GM12865 (cell line): Measurements from ENCODE around the gene MRPS2.
"Not testable (repeated sequence)": the region's sequence is repeated elsewhere in the genome, so short reads cannot be mapped to it uniquely, and the experiment has no call there.

ENCODE experiments used
- DNase-seq: peaks from one replicate; pipeline ENCODE4 v3.0.0; 2010; ENCODE audit warnings: low read depth
- H3K4me3 ChIP-seq: 2 replicates; pipeline ENCODE4 v1.5.1; 2011; ENCODE audit warnings: mild to moderate bottlenecking, low read depth, low read length, control low read depth
- TF ChIP-seq, protein P1 (sequence below): IDR thresholded peaks from 2 replicates; pipeline ENCODE4 v1.5.1; 2011; ENCODE audit warnings: low read length, control low read depth, low read depth, inconsistent platforms; ENCODE audit not compliant: insufficient read depth; ENCODE audit errors: missing control alignments

The MRPS2 gene

DNA sequence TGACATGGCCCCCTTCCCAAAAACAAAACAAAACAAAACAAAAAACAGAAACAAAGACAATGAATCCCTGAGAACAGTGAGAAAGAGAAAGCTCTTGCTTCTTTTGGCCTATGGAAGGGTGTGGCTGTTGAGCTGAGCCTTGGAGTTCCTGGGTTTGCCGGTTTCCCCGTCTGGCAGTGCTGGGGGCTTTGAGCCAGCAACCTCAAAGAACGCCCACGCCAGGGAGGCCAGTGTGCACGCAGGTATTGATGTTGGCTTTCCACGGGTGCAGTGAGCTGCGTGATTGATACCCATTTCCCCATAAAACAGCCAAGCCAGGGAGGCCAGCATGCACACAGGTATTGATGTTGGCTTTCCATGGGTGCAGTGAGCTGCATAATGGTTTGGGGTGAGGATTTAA, 12.4 kb downstream of the MRPS2 start:
- TF ChIP-seq, protein P1, sequence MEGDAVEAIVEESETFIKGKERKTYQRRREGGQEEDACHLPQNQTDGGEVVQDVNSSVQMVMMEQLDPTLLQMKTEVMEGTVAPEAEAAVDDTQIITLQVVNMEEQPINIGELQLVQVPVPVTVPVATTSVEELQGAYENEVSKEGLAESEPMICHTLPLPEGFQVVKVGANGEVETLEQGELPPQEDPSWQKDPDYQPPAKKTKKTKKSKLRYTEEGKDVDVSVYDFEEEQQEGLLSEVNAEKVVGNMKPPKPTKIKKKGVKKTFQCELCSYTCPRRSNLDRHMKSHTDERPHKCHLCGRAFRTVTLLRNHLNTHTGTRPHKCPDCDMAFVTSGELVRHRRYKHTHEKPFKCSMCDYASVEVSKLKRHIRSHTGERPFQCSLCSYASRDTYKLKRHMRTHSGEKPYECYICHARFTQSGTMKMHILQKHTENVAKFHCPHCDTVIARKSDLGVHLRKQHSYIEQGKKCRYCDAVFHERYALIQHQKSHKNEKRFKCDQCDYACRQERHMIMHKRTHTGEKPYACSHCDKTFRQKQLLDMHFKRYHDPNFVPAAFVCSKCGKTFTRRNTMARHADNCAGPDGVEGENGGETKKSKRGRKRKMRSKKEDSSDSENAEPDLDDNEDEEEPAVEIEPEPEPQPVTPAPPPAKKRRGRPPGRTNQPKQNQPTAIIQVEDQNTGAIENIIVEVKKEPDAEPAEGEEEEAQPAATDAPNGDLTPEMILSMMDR = no peak
- H3K4me3 ChIP-seq = no peak overlapping the region
- DNase-seq = no peak

DNA sequence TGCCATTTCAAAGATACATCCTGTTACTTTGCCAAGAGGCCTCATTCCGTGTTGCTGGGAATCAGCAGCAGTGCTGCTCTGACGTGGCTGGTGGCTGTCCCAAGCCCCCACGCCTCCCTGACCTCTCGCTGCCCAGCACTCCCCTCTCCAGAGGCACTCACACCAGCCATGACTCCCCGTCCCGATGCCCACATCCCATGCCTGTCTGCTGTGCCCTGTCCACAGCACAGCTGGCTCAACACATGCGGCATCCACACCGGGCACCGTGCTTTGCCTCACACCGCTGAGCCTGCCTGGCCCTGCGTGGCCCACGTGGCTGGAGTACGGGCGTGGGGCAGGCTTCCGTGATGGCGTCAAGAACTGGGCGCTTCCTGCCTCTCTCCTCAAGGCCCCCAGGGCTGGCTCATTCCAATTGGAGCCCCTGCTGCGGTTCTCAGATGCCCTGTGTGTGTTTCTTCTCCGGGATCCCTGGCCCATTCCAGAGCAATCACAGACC, 12.9 kb downstream of the MRPS2 start:
- no peak overlapping the region for H3K4me3 ChIP-seq
- DNase-seq = no peak
- TF ChIP-seq, protein P1 = no peak

DNA sequence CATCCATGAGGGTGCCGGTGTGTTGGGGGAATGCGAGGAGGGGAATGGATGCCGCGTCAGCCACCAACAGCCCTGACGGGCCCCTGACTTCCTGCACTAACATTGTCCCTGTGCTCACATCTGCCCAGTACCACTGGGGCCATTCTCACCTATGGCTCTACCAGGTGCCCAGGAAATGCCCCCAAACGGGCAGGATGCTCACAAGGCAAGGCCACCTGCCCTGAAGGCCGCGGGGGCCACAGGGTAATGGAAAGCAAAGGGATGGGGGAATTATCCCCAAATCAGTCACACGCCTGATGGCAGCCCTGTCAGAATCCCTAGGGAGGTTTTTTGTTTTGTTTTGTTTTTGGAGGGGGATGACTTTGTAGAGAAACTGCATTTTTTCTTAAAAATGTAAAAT, 13.4 kb downstream of the MRPS2 start:
- DNase-seq, H3K4me3 ChIP-seq: not testable (repeated sequence)

DNA sequence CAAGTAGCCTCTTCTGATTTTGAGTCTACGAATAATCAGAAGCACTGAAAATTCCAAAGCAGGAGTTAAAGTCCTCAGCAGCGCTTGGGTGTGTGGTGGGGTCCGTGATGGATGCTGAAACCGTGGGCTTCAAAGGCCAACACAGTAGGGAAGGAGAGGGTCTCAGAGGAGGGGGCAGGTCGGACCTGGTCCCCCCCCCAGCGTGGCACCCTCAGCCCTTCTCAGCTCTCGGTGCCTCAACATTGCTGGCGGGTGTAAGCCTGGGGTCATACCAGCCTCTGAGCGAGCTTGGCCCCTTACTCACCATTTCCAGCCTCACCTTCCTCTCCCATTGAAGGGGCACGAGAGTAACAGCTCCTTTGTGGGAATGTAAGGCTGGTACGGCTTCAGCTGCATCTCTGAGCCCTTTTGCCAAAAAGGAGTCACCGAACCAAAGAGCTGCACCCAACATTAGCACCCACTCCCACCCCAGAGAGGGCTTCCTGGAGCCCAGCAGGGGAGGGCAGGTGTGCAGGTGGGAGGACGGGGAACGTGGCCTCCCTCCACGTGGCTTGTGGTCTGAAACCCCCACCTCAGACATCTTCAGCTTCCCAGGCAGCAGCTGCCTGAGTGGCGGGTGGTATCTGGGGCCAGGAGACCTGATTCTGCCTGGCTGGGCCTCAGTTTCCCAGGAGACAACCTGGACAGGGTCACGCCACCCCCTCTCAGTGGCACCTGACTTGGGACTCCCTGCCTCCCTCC, 14.0 kb downstream of the MRPS2 start:
- DNase-seq = no peak
- TF ChIP-seq, protein P1 = no peak
- no peak overlapping the region for H3K4me3 ChIP-seq

DNA sequence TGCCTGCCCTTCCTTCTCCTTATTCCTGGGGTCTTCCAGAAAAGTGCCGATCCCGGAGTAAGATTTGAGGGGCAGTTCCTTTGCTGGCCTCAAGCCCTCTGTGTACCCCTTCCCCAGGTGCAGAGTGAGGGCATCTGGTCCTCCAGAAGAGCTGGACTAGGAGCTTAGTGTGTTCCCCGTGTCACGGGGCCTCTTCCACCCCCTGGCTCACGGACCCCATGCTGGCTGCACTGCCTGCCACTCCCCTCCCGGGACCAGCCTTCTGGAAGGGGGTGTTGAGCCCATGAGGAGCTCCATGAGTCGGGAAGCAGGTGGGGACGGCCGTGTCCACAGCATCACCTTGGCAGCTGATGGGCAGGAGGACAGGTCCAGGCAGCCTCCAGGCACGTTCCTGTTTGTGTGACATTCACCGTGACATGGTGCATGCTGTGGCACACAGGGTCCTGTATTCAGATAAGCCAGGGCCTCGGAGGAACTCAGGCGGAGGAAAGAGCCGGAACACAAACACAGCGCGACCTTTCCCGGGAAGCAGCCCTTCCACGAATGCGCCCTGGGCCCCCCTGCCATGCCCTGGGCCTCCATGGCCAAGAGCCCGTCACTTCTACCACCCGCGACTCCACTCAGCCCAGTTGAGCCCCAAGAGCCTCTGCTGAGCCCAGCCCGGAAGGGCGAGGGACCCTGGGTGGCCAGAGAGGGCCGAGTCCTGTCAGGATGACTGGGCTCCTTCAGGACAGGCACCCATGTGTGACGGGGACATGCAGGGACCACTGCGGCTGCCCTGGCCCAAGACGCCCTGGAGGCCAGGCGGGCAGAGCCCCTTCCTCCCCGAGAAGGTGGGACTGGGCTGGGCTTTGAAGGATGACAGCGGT, 14.8 kb downstream of the MRPS2 start:
- DNase-seq = no peak
- H3K4me3 ChIP-seq = no peak overlapping the region
- TF ChIP-seq, protein P1 = no peak

DNA sequence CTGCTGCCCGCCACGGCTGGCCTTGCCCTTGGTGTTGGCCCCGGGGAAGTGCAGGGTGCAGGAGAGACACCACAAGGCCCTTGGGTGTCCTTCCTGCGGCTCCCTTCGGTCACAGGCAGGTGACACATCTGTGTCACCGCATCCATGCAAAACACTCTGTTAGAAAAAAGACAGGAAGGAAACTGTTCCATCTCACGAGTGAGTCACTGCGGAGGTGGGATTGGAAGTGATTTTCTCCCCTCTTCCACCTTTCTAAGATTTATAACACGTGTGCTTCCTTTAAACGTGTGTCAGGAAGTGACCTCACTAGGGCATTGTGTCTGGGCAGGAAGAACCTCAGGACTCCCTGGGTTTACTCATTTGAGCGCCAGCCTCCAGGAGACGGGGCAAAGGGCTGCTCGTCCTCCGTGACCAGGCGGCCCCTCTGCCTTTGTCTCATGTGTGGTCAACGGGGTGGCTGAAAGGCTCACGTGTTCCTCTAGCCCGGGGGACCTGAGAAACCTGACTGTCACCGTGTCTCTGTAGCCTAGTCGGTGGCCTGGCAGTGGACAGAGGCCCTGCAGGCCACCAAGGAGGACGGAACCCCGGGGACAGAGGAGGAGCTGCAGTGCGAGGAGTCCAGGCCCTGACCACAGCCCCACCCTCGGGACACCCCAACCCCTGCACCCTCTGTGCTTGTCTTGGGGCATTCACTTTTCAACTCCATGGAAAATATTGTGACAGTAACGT, 15.8 kb downstream of the MRPS2 start:
- TF ChIP-seq, protein P1 = no peak
- DNase-seq = no peak
- no peak overlapping the region for H3K4me3 ChIP-seq

DNA sequence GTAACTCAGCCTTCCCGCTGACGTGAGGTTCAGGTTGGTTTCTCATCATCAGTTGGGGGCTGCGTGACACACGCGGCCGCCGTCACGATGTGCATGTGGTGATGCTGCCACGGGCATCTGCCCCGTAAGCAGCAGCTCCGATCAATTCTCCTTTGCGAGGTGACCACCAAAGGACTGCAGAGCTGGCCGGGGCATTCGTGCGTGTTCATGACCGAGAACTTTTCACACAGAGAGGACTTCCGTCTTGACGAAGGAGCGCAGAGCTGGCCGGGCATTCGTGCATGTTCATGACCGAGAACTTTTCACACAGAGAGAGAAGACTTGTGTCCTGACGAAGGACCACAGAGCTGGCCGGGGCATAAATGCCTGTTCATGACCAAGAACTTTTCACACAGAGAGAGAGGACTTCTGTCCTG, 16.9 kb downstream of the MRPS2 start:
- H3K4me3 ChIP-seq = no peak overlapping the region
- no peak for DNase-seq
- TF ChIP-seq, protein P1 = no peak
